PFSK-1 (cell line): Measurements from ENCODE around the gene DTNA.

Source experiments
- POLR2AphosphoS5 ChIP-seq: IDR thresholded peaks from 2 replicates; pipeline ENCODE4 v1.6.1; 2012; ENCODE audit warnings: low read depth, mild to moderate bottlenecking, control low read depth, low read length, moderate library complexity
- REST ChIP-seq, 2 experiments: IDR thresholded peaks; 2 replicates each; pipeline versions ENCODE4 v1.6.1 to v1.8.0; 2011 to 2012; ENCODE audit warnings: low read depth in 2 of 2, low read length in 2 of 2, control low read depth in 1 of 2, inconsistent platforms in 1 of 2, mild to moderate bottlenecking in 1 of 2, moderate library complexity in 1 of 2; ENCODE audit not compliant: insufficient read depth in 1 of 2

GRCh38 chr18:34880882-34881834 lies 171.1 kb downstream of the DTNA start:
- TF ChIP-seq POLR2AphosphoS5 (no peak), REST (IDR thresholded peaks at IDR 0.05; ENCODE audit: insufficient read depth in 1 of 2, low read depth in 2 of 2, low read length in 2 of 2) (no peak)
